ENCODE results near the gene GRIP2.

GRCh38 chr3:14489641-14490040 is 50.5 kb downstream of the GRIP2 start:
- TF ChIP-seq FOXK2 (IDR thresholded peaks at IDR 0.05) (no peak), ZNF384 (IDR thresholded peaks at IDR 0.05) (no peak), SP1 (IDR thresholded peaks at IDR 0.05) (no peak), HDGF (IDR thresholded peaks at IDR 0.05; ENCODE audit: borderline replicate concordance) (no peak), ARNT (IDR thresholded peaks at IDR 0.05) (no peak), TARDBP (IDR thresholded peaks at IDR 0.05) (no peak), FOXA1 (IDR thresholded peaks at IDR 0.05) (no peak)
